NB4 (cell line): ENCODE results near the gene RAF1.

Experiments used
- DNase-seq: peaks from one replicate; pipeline ENCODE4 v3.0.0; 2010; ENCODE audit warnings: low read depth
- H3K4me3 ChIP-seq: one replicate; pipeline ENCODE4 v1.5.1; 2011; ENCODE audit warnings: mild to moderate bottlenecking, low read depth, low read length, moderate library complexity
- CTCF ChIP-seq: IDR thresholded peaks from one replicate; pipeline ENCODE4 v1.5.1; 2012; ENCODE audit warnings: low read depth, low read length
- MAX ChIP-seq: IDR thresholded peaks from 2 replicates; pipeline ENCODE4 v1.6.1; 2011; ENCODE audit warnings: low read depth, low read length
- MYC ChIP-seq: IDR thresholded peaks from 2 replicates; pipeline ENCODE4 v1.6.1; 2011; ENCODE audit warnings: low read depth, low read length
- POLR2A ChIP-seq: IDR thresholded peaks from 2 replicates; pipeline ENCODE4 v1.6.1; 2011; ENCODE audit warnings: mild to moderate bottlenecking; ENCODE audit not compliant: insufficient read length; ENCODE audit errors: extremely low read depth

RAF1 gene

GRCh38 chr3:12579905-12580304 lies 84.0 kb downstream of the RAF1 start:
- no peak for DNase-seq
- TF ChIP-seq CTCF (no peak), POLR2A (no peak), MYC (no peak), MAX (no peak)
- no peak overlapping the region for H3K4me3 ChIP-seq

GRCh38 chr3:12579456-12579855 lies 84.5 kb downstream of the RAF1 start:
- no peak overlapping the region for H3K4me3 ChIP-seq
- no peak for DNase-seq
- TF ChIP-seq CTCF (no peak), MYC (no peak), MAX (no peak), POLR2A (no peak)

GRCh38 chr3:12578742-12579141 lies 85.2 kb downstream of the RAF1 start:
- no peak overlapping the region for H3K4me3 ChIP-seq
- TF ChIP-seq CTCF (no peak), MYC (no peak), POLR2A (no peak), MAX (no peak)
- no peak for DNase-seq

DNA sequence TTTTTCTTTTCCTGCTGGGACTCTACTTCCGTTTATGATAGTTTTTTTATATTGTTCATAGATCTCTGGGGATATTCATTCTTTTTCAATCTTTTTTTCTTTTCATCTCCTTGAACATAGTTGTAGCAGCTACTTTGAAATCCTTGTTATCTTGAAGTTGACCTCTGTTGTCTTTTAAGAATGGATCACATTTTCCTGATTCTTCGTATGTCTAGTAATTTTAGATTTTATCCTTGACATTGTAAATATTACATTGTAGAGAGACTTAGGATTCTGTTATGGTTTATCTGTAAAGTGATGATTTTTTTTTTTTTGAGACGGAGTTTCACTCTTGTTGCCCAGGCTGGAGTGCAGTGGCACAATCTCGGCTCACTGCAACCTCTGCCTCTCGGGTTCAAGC lies 86.5 kb downstream of the RAF1 start:
- TF ChIP-seq MAX = no peak
- no peak for TF ChIP-seq CTCF
- no peak for TF ChIP-seq POLR2A
- TF ChIP-seq MYC = no peak
- no peak for DNase-seq
- H3K4me3 ChIP-seq = no peak overlapping the region

DNA sequence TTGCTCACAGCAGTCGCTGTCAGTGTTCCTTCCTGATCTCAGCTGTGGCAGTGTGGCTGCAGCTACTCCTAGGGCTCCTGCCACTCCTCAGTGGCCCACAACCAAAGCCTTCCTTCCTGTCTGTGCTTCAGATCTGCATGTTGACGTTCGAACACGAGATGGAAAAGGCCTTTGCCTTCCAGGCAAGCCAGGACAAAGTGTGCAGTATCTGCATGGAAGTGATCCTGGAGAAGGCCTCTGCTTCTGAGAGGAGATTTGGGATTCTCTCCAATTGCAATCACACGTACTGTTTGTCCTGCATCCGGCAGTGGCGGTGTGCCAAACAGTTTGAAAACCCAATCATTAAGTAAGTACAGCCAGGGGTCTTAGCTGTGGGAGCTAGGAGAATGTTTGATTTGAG lies 89.3 kb downstream of the RAF1 start:
- DNase-seq = no peak
- TF ChIP-seq MAX (no peak), POLR2A (no peak), CTCF (no peak), MYC (no peak)
- H3K4me3 ChIP-seq = no peak overlapping the region

GRCh38 chr3:12574131-12574530 lies 89.8 kb downstream of the RAF1 start:
- H3K4me3 ChIP-seq = no peak overlapping the region
- TF ChIP-seq MYC = no peak
- DNase-seq = no peak

GRCh38 chr3:12571986-12572385 lies 91.9 kb downstream of the RAF1 start:
- no peak for DNase-seq
- H3K4me3 ChIP-seq = no peak overlapping the region
- TF ChIP-seq POLR2A (no peak), CTCF (no peak), MAX (no peak), MYC (no peak)
